GM13977 (cell line): ENCODE data around the gene WDR70.
A peak's percentile ranks its signal among the peaks of the same experiment; 100 is the strongest.
"Not testable (repeated sequence)": the region's sequence is repeated elsewhere in the genome, so short reads cannot be mapped to it uniquely, and the experiment has no call there.

Experiments
- DNase-seq: peaks from one replicate; pipeline ENCODE4 v3.0.0; 2012; ENCODE audit warnings: low spot score
- CTCF ChIP-seq: IDR thresholded peaks from 2 replicates; pipeline ENCODE4 v1.5.1; 2012; ENCODE audit warnings: mild to moderate bottlenecking, control low read depth; ENCODE audit not compliant: insufficient read depth; ENCODE audit errors: extremely low read depth, missing control alignments
- in situ Hi-C: fragments of 300-500 bp; cut with MboI; formaldehyde crosslinking; loops from one replicate; pipeline ENCODE4 v1.12.0; 2022; ENCODE audit warnings: low sequenced_read_pairs, low pct_unique_long_range_greater_than_20kb, mixed read lengths, inconsistent platforms; ENCODE audit not compliant: unreplicated experiment

WDR70 gene

GRCh38 chr5:37379100-37379628 lies at the start of gene WDR70:
Gene WDR70, plus strand, starts transcription at chr5:37379318. Its CDS starts 50 bp downstream, at chr5:37379368.
- in situ Hi-C loops: not testable (repeated sequence)

GRCh38 chr5:37334754-37335153 lies 44.4 kb upstream of the WDR70 start:
- DNase-seq, in situ Hi-C loops: not testable (repeated sequence)

More at GRCh38 chr5:37379100-37379628, at the start of gene WDR70:
- peak; percentile 76 for DNase-seq
- peak; percentile 92 for TF ChIP-seq CTCF

GRCh38 chr5:37342741-37343140 lies 36.4 kb upstream of the WDR70 start:
- in situ Hi-C loops, DNase-seq: not testable (repeated sequence)

- no peak for DNase-seq
- in situ Hi-C loops: no loop called here
These were observed 24.0 kb upstream of the WDR70 start for GRCh38 chr5:37355161-37355560.

GRCh38 chr5:37370550-37370863 lies 8.6 kb upstream of the WDR70 start:
- DNase-seq: no peak
- in situ Hi-C loops: no loop called here
- no peak for TF ChIP-seq CTCF

More at GRCh38 chr5:37355161-37355560, 24.0 kb upstream of the WDR70 start:
- no peak for TF ChIP-seq CTCF

- peak; percentile 89 for DNase-seq
- TF ChIP-seq CTCF: no peak
- in situ Hi-C loops: no loop called here
These were observed 8.0 kb upstream of the WDR70 start, which contains the start of gene NUP155 for GRCh38 chr5:37370864-37371726. Gene NUP155, minus strand, starts transcription at chr5:37371106. Its CDS starts 129 bp downstream, at chr5:37370977.

GRCh38 chr5:37375091-37375490 lies 4.0 kb upstream of the WDR70 start:
- no peak for TF ChIP-seq CTCF
- in situ Hi-C loops: no loop called here
- no peak for DNase-seq

- DNase-seq, in situ Hi-C loops: not testable (repeated sequence)
These were observed 1.1 kb upstream of the WDR70 start for GRCh38 chr5:37378066-37378465.
